Left lung (tissue), 10 donors: ENCODE data around the gene PRDX3. TPM values are rescaled to one million over a fixed set of nuclear protein-coding genes. Genes with fewer than 3 reads are reported as not detected.

ENCODE experiments used
- ATAC-seq: fragments of 200-7000 bp; cut with Tn5 transposase; one replicate; pipeline ENCODE4 v1.9.1; 2020; ENCODE audit warnings: moderate library complexity
- DNase-seq, 4 donors: peaks; one replicate each; pipeline ENCODE4 v3.0.0-alpha.2; 2013 to 2020
- H3K27ac ChIP-seq, 2 donors: fragments of 200-600 bp; sonication (generic) in 1 of 2; one replicate each; pipeline versions ENCODE4 v1.5.0 to v1.8.0; 2020 to 2021
- H3K27me3 ChIP-seq, 2 donors: fragments of 200-600 bp; sonication (generic) in 1 of 2; one replicate each; pipeline versions ENCODE4 v1.5.0 to v1.8.0; 2020 to 2021
- H3K36me3 ChIP-seq, 2 donors: fragments of 200-600 bp; sonication (generic) in 1 of 2; one replicate each; pipeline versions ENCODE4 v1.5.0 to v1.8.0; 2020 to 2021
- H3K4me1 ChIP-seq, 2 donors: fragments of 200-600 bp; one replicate each; pipeline ENCODE4 v1.8.0; 2021
- H3K4me3 ChIP-seq, 2 donors: fragments of 200-600 bp; sonication (generic) in 1 of 2; one replicate each; pipeline versions ENCODE4 v1.5.0 to v1.8.0; 2020 to 2021; ENCODE audit warnings: mild to moderate bottlenecking in 1 of 2
- H3K9me3 ChIP-seq, 2 donors: fragments of 200-600 bp; sonication (generic) in 1 of 2; one replicate each; pipeline versions ENCODE4 v1.5.0 to v1.8.0; 2020 to 2021
- CTCF ChIP-seq, 2 donors: fragments of 200-600 bp; sonication (generic) in 1 of 2; IDR thresholded peaks; one replicate each; pipeline versions ENCODE4 v1.5.0 to v1.8.0; 2021; ENCODE audit warnings: antibody characterized with exemption in 2 of 2
- intact Hi-C, 2 donors: fragments of 100-400 bp; cut with DNase I; formaldehyde crosslinking; loops; one replicate each; pipeline versions ENCODE4 v1.11.2 to v1.14.2; 2022
- polyA plus RNA-seq, 6 donors: library from polyadenylated mRNA; unstranded; fragments of 120-200 nt; gene quantifications; one replicate each; pipeline ENCODE4 v1.2.1, GENCODE V29; 2013; ENCODE audit not compliant: insufficient read length in 6 of 6
- total RNA-seq, 2 donors: library from RNA; stranded (reverse); fragmentation: NEBNext Ultra II Directional; extraction: Animal tissue kit (Norgen Biotek cat#: 25700); gene quantifications; one replicate each; pipeline ENCODE4 v1.2.1, GENCODE V29; 2021
- donor health status: DM: no; HTN: yes; CAD: no.
- donor health status: DM: no; HTN: no; CAD: no.

PRDX3 gene
- total and polyA plus RNA-seq, 8 donors: 122 to 209 (median 183) TPM

- H3K4me1 ChIP-seq: peaks cover 11 to 53% of the 10 kb centered on the region in 2 donors
- ATAC-seq: peak; percentile 37
- no peak overlapping the region for H3K4me3 ChIP-seq
- no peak for TF ChIP-seq CTCF (IDR thresholded peaks at IDR 0.05)
- H3K27me3 ChIP-seq: no peaks in the 10 kb centered on the region
- H3K9me3 ChIP-seq: no peaks in the 10 kb centered on the region
- intact Hi-C loops: no loop called here
- no peaks in the 10 kb centered on the region for H3K36me3 ChIP-seq
- peak in 2 of 4 donors; percentile 87 to 92 for DNase-seq
- no peak overlapping the region for H3K27ac ChIP-seq
These were observed 39.4 kb upstream of the PRDX3 start for GRCh38 chr10:119217991-119218490.

GRCh38 chr10:119217401-119217800 lies 38.8 kb upstream of the PRDX3 start:
- Histone ChIP-seq H3K27ac (no peak overlapping the region), H3K27me3 (no peaks in the 10 kb centered on the region), H3K4me3 (no peak overlapping the region), H3K9me3 (no peaks in the 10 kb centered on the region), H3K4me1 (peaks cover 8 to 53% of the 10 kb centered on the region in 2 donors), H3K36me3 (no peaks in the 10 kb centered on the region)
- intact Hi-C loops: no loop called here
- ATAC-seq (no peak), DNase-seq (no peak)
- no peak for TF ChIP-seq CTCF (IDR thresholded peaks at IDR 0.05)

GRCh38 chr10:119216127-119216526 lies 37.5 kb upstream of the PRDX3 start:
- Histone ChIP-seq H3K36me3 (no peaks in the 10 kb centered on the region), H3K27me3 (no peaks in the 10 kb centered on the region), H3K9me3 (no peaks in the 10 kb centered on the region), H3K4me1 (peaks cover 14 to 53% of the 10 kb centered on the region in 2 donors), H3K4me3 (no peak overlapping the region), H3K27ac (no peak overlapping the region)
- DNase-seq (no peak), ATAC-seq (no peak)
- intact Hi-C loops: no loop called here
- TF ChIP-seq CTCF (IDR thresholded peaks at IDR 0.05): no peak

- Histone ChIP-seq H3K27ac (no peak overlapping the region), H3K36me3 (no peaks in the 10 kb centered on the region), H3K27me3 (no peaks in the 10 kb centered on the region), H3K9me3 (no peaks in the 10 kb centered on the region), H3K4me3 (no peak overlapping the region), H3K4me1 (peaks cover 14 to 47% of the 10 kb centered on the region in 2 donors)
- no peak for DNase-seq
- no peak for ATAC-seq
- no peak for TF ChIP-seq CTCF (IDR thresholded peaks at IDR 0.05)
- intact Hi-C loops: no loop called here
These were observed 36.8 kb upstream of the PRDX3 start for GRCh38 chr10:119215371-119215770.

- intact Hi-C loops: no loop called here
- no peaks in the 10 kb centered on the region for H3K36me3 ChIP-seq
- TF ChIP-seq CTCF (IDR thresholded peaks at IDR 0.05): no peak
- H3K27ac ChIP-seq: peak overlapping the region; percentile 38 to 69
- ATAC-seq: no peak
- H3K4me1 ChIP-seq: peaks cover 19 to 69% of the 10 kb centered on the region in 2 donors
- H3K27me3 ChIP-seq: peaks cover 0 to 16% of the 10 kb centered on the region in 2 donors
- H3K9me3 ChIP-seq: no peaks in the 10 kb centered on the region
- no peak overlapping the region for H3K4me3 ChIP-seq
- no peak for DNase-seq
These were observed 33.2 kb upstream of the PRDX3 start for GRCh38 chr10:119211625-119212441.
